Calu3 (cell line): ENCODE measurements around the gene ABCG5. TPM values are rescaled to one million over a fixed set of nuclear protein-coding genes. Genes with fewer than 3 reads are reported as not detected.

Experiments used
- BruUV-seq: library from RNA; stranded (reverse); fragments of 400-500 nt; replicated peaks from 2 replicates; lab custom pipeline; 2021; lab: Mats Ljungman, UMichigan
- CTCF ChIA-PET: fragments of 300-600 bp; sonication (Branson Sonifier 250); formaldehyde crosslinking; loops from one replicate; lab custom pipeline; 2022; ENCODE audit warnings: antibody characterized with exemption; lab: Charles Lee
- DNase-seq: peaks from one replicate; pipeline ENCODE4 v3.0.0; 2022
- H3K27ac Mint-ChIP-seq: one replicate; pipeline ENCODE4 v1.8.0; 2022; ENCODE audit warnings: mixed read lengths; ENCODE audit not compliant: unreplicated experiment
- H3K27me3 Mint-ChIP-seq: one replicate; pipeline ENCODE4 v1.8.0; 2022; ENCODE audit warnings: mixed read lengths; ENCODE audit not compliant: unreplicated experiment
- H3K36me3 Mint-ChIP-seq: one replicate; pipeline ENCODE4 v1.8.0; 2022; ENCODE audit warnings: mild to moderate bottlenecking, moderate library complexity, mixed read lengths; ENCODE audit not compliant: insufficient read depth, unreplicated experiment
- H3K4me1 Mint-ChIP-seq: one replicate; pipeline ENCODE4 v1.8.0; 2022; ENCODE audit warnings: mild to moderate bottlenecking, low read depth, mixed read lengths; ENCODE audit not compliant: unreplicated experiment
- H3K4me3 Mint-ChIP-seq: one replicate; pipeline ENCODE4 v1.8.0; 2022; ENCODE audit warnings: mild to moderate bottlenecking, low read depth, moderate library complexity, mixed read lengths; ENCODE audit not compliant: unreplicated experiment
- H3K9me3 Mint-ChIP-seq: one replicate; pipeline ENCODE4 v1.8.0; 2022; ENCODE audit warnings: low read depth, mixed read lengths; ENCODE audit not compliant: unreplicated experiment
- CTCF ChIP-seq: fragments of 200-600 bp; IDR thresholded peaks from one replicate; pipeline ENCODE4 v1.8.0; 2022; ENCODE audit warnings: antibody characterized with exemption; ENCODE audit not compliant: unreplicated experiment
- intact Hi-C: fragments of 100-400 bp; cut with micrococcal nuclease; formaldehyde crosslinking; loops from one replicate; pipeline ENCODE4 v1.10.0; 2022; ENCODE audit not compliant: unreplicated experiment
- total RNA-seq: library from RNA; stranded (reverse); gene quantifications from 2 replicates; pipeline ENCODE4 v1.2.3, GENCODE V29; 2022

ABCG5 gene
- total RNA-seq, 1 experiment from 2014 or later: 0.66 TPM

- Mint-ChIP-seq H3K9me3 (no peaks in the 10 kb centered on the region), H3K27me3 (no peaks in the 10 kb centered on the region), H3K4me3 (no peak overlapping the region), H3K27ac (no peak overlapping the region), H3K36me3 (no peaks in the 10 kb centered on the region), H3K4me1 (no peaks in the 10 kb centered on the region)
- BruUV-seq: no TSS peak
- intact Hi-C loops: no loop called here
- no peak for DNase-seq
- CTCF ChIA-PET: no interaction called here
- no peak for TF ChIP-seq CTCF
Measured at GRCh38 chr2:43837033-43837432, 1.6 kb downstream of the ABCG5 start.

GRCh38 chr2:43832457-43832856 is 6.2 kb downstream of the ABCG5 start:
- H3K4me3 Mint-ChIP-seq: no peak overlapping the region
- H3K9me3 Mint-ChIP-seq: no peaks in the 10 kb centered on the region
- no peaks in the 10 kb centered on the region for H3K27me3 Mint-ChIP-seq
- intact Hi-C loops: no loop called here
- DNase-seq: no peak
- no peak overlapping the region for H3K27ac Mint-ChIP-seq
- CTCF ChIA-PET: no interaction called here
- peaks cover 6% of the 10 kb centered on the region for H3K36me3 Mint-ChIP-seq
- no peak for TF ChIP-seq CTCF
- no TSS peak for BruUV-seq
- peaks cover 9% of the 10 kb centered on the region for H3K4me1 Mint-ChIP-seq

- H3K27ac Mint-ChIP-seq: peak overlapping the region; percentile 32
- CTCF ChIA-PET: no interaction called here
- peak; percentile 25 for DNase-seq
- H3K9me3 Mint-ChIP-seq: no peaks in the 10 kb centered on the region
- H3K36me3 Mint-ChIP-seq: peaks cover 6% of the 10 kb centered on the region
- peaks cover 9% of the 10 kb centered on the region for H3K4me1 Mint-ChIP-seq
- BruUV-seq: no TSS peak
- H3K27me3 Mint-ChIP-seq: no peaks in the 10 kb centered on the region
- intact Hi-C loops: no loop called here
- TF ChIP-seq CTCF: no peak
- peak overlapping the region; percentile 79 for H3K4me3 Mint-ChIP-seq
Measured at GRCh38 chr2:43831543-43832294, 6.9 kb downstream of the ABCG5 start.

- Mint-ChIP-seq H3K9me3 (no peaks in the 10 kb centered on the region), H3K27ac (no peak overlapping the region), H3K4me1 (peaks cover 16% of the 10 kb centered on the region), H3K36me3 (peaks cover 4% of the 10 kb centered on the region), H3K27me3 (no peaks in the 10 kb centered on the region), H3K4me3 (no peak overlapping the region)
- CTCF ChIA-PET: interaction anchor here (0.8 kb wide), 1 partner anchor 10 kb away, joined by 3 read pairs; no protein-coding TSS in a partner anchor
- no TSS peak for BruUV-seq
- DNase-seq: no peak
- TF ChIP-seq CTCF: no peak
- intact Hi-C loops: no loop called here
Measured at GRCh38 chr2:43826305-43827250, 12.1 kb downstream of the ABCG5 start.
